Activated CD8-positive, alpha-beta T cell treated with anti-CD3 and anti-CD28 coated beads for 36 hours (primary cell): ENCODE data around the gene GRAP2. TPM values are rescaled to one million over a fixed set of nuclear protein-coding genes. Genes with fewer than 3 reads are reported as not detected.
"Not testable (repeated sequence)": the region's sequence is repeated elsewhere in the genome, so short reads cannot be mapped to it uniquely, and the experiment has no call there.

Source experiments
- ATAC-seq: fragments of 200-7000 bp; cut with Tn5 transposase; one replicate; pipeline ENCODE4 v1.10.0; 2021; ENCODE audit warnings: mild to moderate bottlenecking, moderate library complexity
- CTCF ChIA-PET: fragments of 350-600 bp; sonication (Branson Sonifier 250); formaldehyde crosslinking; loops from one replicate; lab custom pipeline; 2021; ENCODE audit warnings: antibody characterized with exemption; lab: Charles Lee
- POLR2A ChIA-PET: fragments of 350-600 bp; sonication (Branson Sonifier 250); formaldehyde crosslinking; loops from one replicate; lab custom pipeline; 2021; ENCODE audit warnings: antibody characterized with exemption; lab: Charles Lee
- DNase-seq: peaks from one replicate; pipeline ENCODE4 v3.0.0-alpha.2; 2020
- H3K27ac Mint-ChIP-seq: one replicate; pipeline ENCODE4 v1.8.0; 2021; ENCODE audit warnings: mild to moderate bottlenecking, mixed read lengths
- H3K27me3 Mint-ChIP-seq: one replicate; pipeline ENCODE4 v1.8.0; 2021; ENCODE audit warnings: mixed read lengths
- H3K36me3 Mint-ChIP-seq: one replicate; pipeline ENCODE4 v1.8.0; 2021; ENCODE audit warnings: low read depth, mixed read lengths
- H3K4me1 Mint-ChIP-seq: one replicate; pipeline ENCODE4 v1.8.0; 2021; ENCODE audit warnings: low read depth, mixed read lengths
- H3K4me3 Mint-ChIP-seq: one replicate; pipeline ENCODE4 v1.8.0; 2021; ENCODE audit warnings: mild to moderate bottlenecking, moderate library complexity, mixed read lengths
- H3K9me3 Mint-ChIP-seq: one replicate; pipeline ENCODE4 v1.8.0; 2021; ENCODE audit warnings: mixed read lengths
- intact Hi-C: fragments of 100-400 bp; cut with micrococcal nuclease; formaldehyde crosslinking; loops from one replicate; pipeline ENCODE4 v1.10.0; 2022
- total RNA-seq, 2 experiments: library from RNA; stranded (reverse); gene quantifications; one replicate each; pipeline ENCODE4 v1.2.3, GENCODE V29; 2021
- TF ChIP-seq, protein P1 (sequence below): fragments of 200-600 bp; IDR thresholded peaks from one replicate; pipeline ENCODE4 v1.8.0; 2022; ENCODE audit warnings: antibody characterized with exemption, mild to moderate bottlenecking

The GRAP2 gene
- total RNA-seq, 2 experiments from 2014 or later: 83.2 to 86.8 TPM

DNA sequence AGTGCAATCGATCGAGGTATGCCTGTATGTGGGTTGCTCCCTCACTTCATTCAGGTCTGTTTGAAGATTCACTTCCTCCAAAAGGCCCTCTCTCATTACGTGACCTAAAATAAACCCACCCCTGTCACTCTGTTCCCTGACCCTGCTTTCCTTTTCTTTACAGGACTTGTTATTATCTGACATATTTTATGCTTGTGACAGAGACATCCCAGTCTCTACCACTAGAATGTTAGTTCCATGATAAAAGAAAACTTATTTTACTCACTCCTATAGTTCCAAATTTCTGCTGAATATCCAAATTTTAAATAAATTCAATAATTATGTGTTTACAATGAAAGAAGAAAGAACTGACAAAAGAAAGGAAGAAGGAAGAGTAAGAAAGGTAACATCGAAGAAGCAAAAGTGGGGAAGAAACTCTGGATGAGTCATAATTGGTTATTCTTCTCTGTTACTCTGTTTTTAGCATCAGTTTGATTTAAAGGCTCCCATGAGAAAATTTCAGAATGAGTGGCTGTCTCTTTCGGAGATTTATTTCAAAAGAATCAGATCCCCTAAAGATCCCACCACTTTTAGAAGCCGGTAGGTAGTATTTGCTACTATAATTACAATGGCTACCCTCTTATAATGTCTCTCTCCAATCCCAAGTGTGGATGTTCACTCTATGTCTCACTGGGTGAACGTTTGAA lies 40.8 kb upstream of the GRAP2 start:
- POLR2A ChIA-PET: no interaction called here
- Mint-ChIP-seq H3K4me3 (peak overlapping the region; percentile 31), H3K4me1 (peaks cover 13% of the 10 kb centered on the region), H3K9me3 (no peaks in the 10 kb centered on the region), H3K27ac (peak overlapping the region; percentile 43), H3K36me3 (no peaks in the 10 kb centered on the region), H3K27me3 (no peaks in the 10 kb centered on the region)
- intact Hi-C loops: no loop called here
- ATAC-seq: peak; percentile 42
- TF ChIP-seq, protein P1, sequence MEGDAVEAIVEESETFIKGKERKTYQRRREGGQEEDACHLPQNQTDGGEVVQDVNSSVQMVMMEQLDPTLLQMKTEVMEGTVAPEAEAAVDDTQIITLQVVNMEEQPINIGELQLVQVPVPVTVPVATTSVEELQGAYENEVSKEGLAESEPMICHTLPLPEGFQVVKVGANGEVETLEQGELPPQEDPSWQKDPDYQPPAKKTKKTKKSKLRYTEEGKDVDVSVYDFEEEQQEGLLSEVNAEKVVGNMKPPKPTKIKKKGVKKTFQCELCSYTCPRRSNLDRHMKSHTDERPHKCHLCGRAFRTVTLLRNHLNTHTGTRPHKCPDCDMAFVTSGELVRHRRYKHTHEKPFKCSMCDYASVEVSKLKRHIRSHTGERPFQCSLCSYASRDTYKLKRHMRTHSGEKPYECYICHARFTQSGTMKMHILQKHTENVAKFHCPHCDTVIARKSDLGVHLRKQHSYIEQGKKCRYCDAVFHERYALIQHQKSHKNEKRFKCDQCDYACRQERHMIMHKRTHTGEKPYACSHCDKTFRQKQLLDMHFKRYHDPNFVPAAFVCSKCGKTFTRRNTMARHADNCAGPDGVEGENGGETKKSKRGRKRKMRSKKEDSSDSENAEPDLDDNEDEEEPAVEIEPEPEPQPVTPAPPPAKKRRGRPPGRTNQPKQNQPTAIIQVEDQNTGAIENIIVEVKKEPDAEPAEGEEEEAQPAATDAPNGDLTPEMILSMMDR: no peak
- CTCF ChIA-PET: interaction anchor here (0.6 to 1.1 kb wide), 2 partner anchors 124 to 165 kb away, joined by 3 read pairs; no protein-coding TSS in a partner anchor
- no peak for DNase-seq

DNA sequence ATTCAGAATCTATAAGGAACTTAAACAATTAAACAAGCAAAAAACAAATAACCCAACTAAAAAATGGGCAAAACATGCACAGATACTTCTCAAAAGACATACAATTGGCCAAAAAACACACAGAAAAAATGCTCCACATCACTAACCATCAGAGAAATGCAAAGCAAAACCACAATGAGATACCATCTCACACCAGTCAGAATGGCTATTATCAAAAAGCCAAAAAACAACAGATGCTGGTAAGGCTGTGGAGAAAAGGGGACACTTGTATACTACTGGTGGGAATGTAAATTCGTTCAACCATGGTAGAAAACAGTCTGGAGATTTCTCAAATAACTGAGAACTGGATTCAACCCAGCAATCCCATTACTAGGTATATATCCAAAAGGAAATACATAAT lies 32.1 kb upstream of the GRAP2 start:
- intact Hi-C loops: no loop called here
- POLR2A ChIA-PET: no interaction called here

DNA sequence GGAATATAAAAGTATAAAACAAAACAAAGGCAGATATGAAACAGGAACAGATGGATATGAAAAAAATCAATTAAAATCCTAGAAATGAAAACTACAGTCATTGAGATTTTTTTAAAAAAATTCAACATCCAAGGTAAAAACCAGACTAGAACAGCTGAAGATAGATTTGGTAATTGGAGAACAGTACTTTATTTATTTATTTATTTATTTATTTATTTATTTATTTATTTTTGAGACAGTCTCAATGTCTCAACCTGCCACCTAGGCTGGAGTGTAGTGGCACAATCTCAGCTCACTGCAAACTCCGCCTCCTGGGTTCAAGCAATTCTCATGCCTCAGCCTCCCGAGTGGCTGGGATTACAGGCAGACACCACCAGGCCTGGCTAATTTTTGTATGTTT lies 31.1 kb upstream of the GRAP2 start:
- CTCF ChIA-PET, H3K9me3 Mint-ChIP-seq, ATAC-seq, POLR2A ChIA-PET, intact Hi-C loops, H3K27ac Mint-ChIP-seq, H3K27me3 Mint-ChIP-seq, H3K4me3 Mint-ChIP-seq, DNase-seq, H3K36me3 Mint-ChIP-seq, H3K4me1 Mint-ChIP-seq: not testable (repeated sequence)

More for the DNA sequence above, 32.1 kb upstream of the GRAP2 start:
- Mint-ChIP-seq H3K36me3 (no peaks in the 10 kb centered on the region), H3K4me1 (peaks cover 2% of the 10 kb centered on the region), H3K4me3 (no peak overlapping the region), H3K27ac (no peak overlapping the region), H3K27me3 (no peaks in the 10 kb centered on the region), H3K9me3 (no peaks in the 10 kb centered on the region)
- DNase-seq (no peak), ATAC-seq (no peak)
- TF ChIP-seq, protein P1: no peak
- CTCF ChIA-PET: no interaction called here

DNA sequence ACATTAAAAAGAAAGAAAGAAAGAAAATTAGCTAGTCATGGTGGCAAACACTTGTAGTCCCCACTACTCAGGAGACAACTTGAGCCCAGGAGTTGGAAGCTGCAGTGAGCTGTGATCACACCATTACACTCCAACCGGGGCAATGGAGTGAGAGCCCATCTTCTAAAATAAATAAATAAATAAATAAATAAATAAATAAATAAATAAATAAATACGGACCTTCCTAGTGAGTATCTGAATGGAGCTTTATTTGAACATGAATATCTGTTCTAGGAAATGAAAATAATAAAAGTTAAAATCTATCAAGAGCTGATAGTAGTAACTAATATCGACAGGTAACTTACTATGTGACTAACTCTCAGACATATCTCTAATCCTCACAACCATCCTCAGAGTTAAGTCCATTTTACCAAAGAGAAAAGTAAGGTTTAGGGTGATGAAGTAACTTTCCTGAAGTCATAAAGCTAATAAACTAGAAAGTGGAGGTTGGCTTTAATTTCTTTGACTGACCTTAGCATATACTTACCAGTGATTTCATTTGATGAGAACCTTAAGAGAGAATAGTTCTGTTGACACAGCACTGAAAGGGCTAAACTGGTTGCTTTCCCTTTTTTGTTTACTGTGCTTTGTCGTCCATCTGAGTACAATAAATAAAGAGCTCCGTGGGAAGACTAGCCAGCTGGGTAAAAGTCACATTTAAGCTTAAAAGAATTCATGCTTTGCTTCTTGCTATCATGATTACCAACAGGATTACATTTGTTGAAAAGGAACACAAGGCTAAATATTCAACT lies 29.7 kb upstream of the GRAP2 start:
- Mint-ChIP-seq H3K27me3 (no peaks in the 10 kb centered on the region), H3K27ac (no peak overlapping the region), H3K4me1 (peaks cover 8% of the 10 kb centered on the region), H3K36me3 (no peaks in the 10 kb centered on the region), H3K4me3 (no peak overlapping the region), H3K9me3 (no peaks in the 10 kb centered on the region)
- intact Hi-C loops: no loop called here
- TF ChIP-seq, protein P1: no peak
- CTCF ChIA-PET: interaction anchor here (0.8 to 1.2 kb wide), 5 partner anchors 15 to 372 kb away, joined by 3 read pairs; no protein-coding TSS in a partner anchor
- POLR2A ChIA-PET: interaction anchor here (1.2 kb wide), 2 partner anchors 9 to 91 kb away, joined by 4 read pairs; no protein-coding TSS in a partner anchor
- DNase-seq: no peak
- no peak for ATAC-seq

DNA sequence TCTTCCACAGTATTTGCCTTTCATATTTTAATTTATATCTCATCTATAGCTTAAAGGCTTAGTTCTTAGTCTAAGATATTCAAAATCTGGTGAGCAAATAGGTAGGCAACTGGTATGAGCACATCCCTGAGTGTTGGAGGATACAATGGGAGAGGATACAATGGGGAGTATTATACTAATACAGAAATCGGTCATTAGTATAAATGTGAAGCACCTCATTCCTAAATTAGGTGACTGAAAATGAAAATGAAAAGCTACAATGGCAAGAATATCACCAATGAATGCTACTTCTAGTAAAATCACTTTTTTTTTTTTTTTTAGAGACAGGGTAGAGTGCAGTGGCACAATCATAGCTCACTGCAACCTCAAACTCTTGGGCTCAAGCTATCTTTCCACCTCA lies 28.3 kb upstream of the GRAP2 start:
- ChIA-PET CTCF (interaction anchor here (1.0 to 2.3 kb wide), 3 partner anchors 18 to 152 kb away, joined by 3 to 6 read pairs (median 5); no protein-coding TSS in a partner anchor), POLR2A (interaction anchor here (0.6 kb wide), 1 partner anchor 131 kb away, joined by 3 read pairs; no protein-coding TSS in a partner anchor)
- TF ChIP-seq, protein P1: no peak
- no peak for ATAC-seq
- no peak for DNase-seq
- intact Hi-C loops: no loop called here
- no peaks in the 10 kb centered on the region for H3K36me3 Mint-ChIP-seq
- no peak overlapping the region for H3K27ac Mint-ChIP-seq
- H3K27me3 Mint-ChIP-seq: no peaks in the 10 kb centered on the region
- no peak overlapping the region for H3K4me3 Mint-ChIP-seq
- H3K4me1 Mint-ChIP-seq: peaks cover 8% of the 10 kb centered on the region
- H3K9me3 Mint-ChIP-seq: no peaks in the 10 kb centered on the region
